ENCODE measurements around the gene DAB2IP.
"Not testable (repeated sequence)": the region's sequence is repeated elsewhere in the genome, so short reads cannot be mapped to it uniquely, and the experiment has no call there.

DAB2IP gene

DNA sequence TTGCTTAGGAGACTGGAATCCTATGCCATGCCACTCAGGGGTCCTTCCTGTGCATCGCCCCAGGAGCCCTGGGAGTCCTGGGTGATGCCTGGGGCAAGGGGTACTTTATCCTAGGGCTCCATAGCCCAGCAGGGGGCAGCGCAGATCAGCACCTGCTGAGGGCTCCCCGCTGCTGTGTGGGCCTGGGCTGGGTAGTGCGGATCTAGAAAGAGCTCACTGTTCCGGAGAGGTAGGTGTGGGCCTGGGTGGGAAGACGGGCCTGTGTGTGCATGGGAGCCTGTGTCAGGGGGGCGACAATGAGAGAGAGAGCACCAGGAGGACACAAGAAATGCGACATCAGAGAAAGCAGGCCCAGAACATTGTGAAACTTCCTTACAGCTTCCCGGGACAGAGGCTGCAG, 11.4 kb upstream of the DAB2IP start:
- Histone ChIP-seq H3K4me3 (ENCODE audit: low read length) (no peak overlapping the region), H3K36me3 (ENCODE audit: control insufficient read depth, insufficient read depth, low read length) (no peaks in the 10 kb centered on the region), H3K4me1 (ENCODE audit: control insufficient read depth, insufficient read depth, low read length) (peaks cover 26% of the 10 kb centered on the region), H3K27me3 (ENCODE audit: control insufficient read depth, insufficient read depth, low read length) (no peaks in the 10 kb centered on the region), H3K9ac (ENCODE audit: low read length) (no peak overlapping the region), H3K27ac (ENCODE audit: low read depth, low read length) (no peak overlapping the region)

GRCh38 chr9:121640491-121641223, 10.8 kb upstream of the DAB2IP start:
- H3K4me3 ChIP-seq (ENCODE audit: low read length) = no peak overlapping the region
- H3K4me1 ChIP-seq (ENCODE audit: control insufficient read depth, insufficient read depth, low read length) = peaks cover 20% of the 10 kb centered on the region
- no peak overlapping the region for H3K27ac ChIP-seq (ENCODE audit: low read depth, low read length)
- H3K36me3 ChIP-seq (ENCODE audit: control insufficient read depth, insufficient read depth, low read length) = no peaks in the 10 kb centered on the region
- no peak overlapping the region for H3K9ac ChIP-seq (ENCODE audit: low read length)
- no peaks in the 10 kb centered on the region for H3K27me3 ChIP-seq (ENCODE audit: control insufficient read depth, insufficient read depth, low read length)

DNA sequence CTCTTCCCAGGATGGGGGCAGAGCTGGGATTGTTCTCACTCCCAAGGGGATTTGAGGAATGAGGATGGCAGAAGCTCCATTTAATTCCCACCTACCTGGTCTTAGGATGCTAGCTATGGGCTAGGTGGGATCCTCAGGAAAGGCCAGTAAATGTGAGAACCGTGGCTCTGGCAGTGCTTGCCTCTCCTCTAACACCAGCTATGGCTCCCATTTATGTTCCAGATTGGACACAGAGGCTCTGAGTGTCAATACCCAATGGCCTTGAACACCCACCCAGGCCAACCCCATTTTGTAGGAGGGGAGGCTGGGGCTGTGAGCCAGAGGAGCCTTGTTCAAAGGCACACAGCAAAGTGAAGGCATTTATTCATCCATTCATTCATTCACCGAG, 10.2 kb upstream of the DAB2IP start:
- Histone ChIP-seq H3K36me3 (ENCODE audit: control insufficient read depth, insufficient read depth, low read length) (no peaks in the 10 kb centered on the region), H3K4me1 (ENCODE audit: control insufficient read depth, insufficient read depth, low read length) (peaks cover 15% of the 10 kb centered on the region), H3K9ac (ENCODE audit: low read length) (no peak overlapping the region), H3K4me3 (ENCODE audit: low read length) (no peak overlapping the region), H3K27ac (ENCODE audit: low read depth, low read length) (no peak overlapping the region), H3K27me3 (ENCODE audit: control insufficient read depth, insufficient read depth, low read length) (no peaks in the 10 kb centered on the region)

DNA sequence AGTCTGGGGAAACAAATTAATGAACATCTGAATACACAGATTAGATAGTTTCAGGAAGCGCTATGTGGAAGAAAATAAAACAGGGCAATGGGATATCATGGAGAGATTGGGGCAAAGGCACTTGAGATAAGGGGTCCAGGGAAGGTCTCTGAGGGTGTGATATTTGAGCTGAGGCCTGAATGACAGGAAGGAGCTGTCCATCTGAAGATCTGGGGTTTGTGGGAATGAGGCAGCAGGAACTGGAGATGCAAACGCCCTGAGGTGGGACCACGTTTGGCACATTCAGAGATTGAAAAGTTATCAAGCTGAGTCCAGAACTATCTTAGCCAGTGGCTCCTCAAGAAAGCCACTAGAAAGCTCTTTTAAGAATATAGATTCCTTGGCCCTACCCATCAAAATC, 8.7 kb upstream of the DAB2IP start:
- no peaks in the 10 kb centered on the region for H3K27me3 ChIP-seq (ENCODE audit: control insufficient read depth, insufficient read depth, low read length)
- no peaks in the 10 kb centered on the region for H3K36me3 ChIP-seq (ENCODE audit: control insufficient read depth, insufficient read depth, low read length)
- no peak overlapping the region for H3K27ac ChIP-seq (ENCODE audit: low read depth, low read length)
- H3K4me3 ChIP-seq (ENCODE audit: low read length) = no peak overlapping the region
- peaks cover 2% of the 10 kb centered on the region for H3K4me1 ChIP-seq (ENCODE audit: control insufficient read depth, insufficient read depth, low read length)
- H3K9ac ChIP-seq (ENCODE audit: low read length) = no peak overlapping the region

DNA sequence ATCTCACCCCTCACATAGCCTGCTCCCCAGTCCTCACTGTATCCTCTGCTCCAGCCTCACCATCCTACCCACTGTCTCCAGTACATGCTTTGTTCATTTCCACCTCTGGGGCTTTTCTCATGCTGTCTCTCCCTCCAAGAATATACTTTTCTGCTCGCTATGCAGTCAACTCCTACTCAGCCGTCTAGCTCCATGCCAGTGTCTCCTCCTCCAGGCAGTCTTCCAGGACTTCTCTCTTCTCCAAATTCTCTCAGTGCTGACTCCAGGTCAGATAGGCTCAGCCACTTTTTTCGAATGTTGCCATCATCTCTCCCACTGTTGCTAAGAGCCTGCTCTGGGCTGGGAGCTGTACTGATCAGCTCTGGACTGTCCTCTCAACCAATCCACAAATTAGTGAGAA, 8.0 kb upstream of the DAB2IP start:
- Histone ChIP-seq H3K36me3 (ENCODE audit: control insufficient read depth, insufficient read depth, low read length) (no peaks in the 10 kb centered on the region), H3K9ac (ENCODE audit: low read length) (no peak overlapping the region), H3K27me3 (ENCODE audit: control insufficient read depth, insufficient read depth, low read length) (no peaks in the 10 kb centered on the region), H3K27ac (ENCODE audit: low read depth, low read length) (no peak overlapping the region), H3K4me3 (ENCODE audit: low read length) (no peak overlapping the region), H3K4me1 (ENCODE audit: control insufficient read depth, insufficient read depth, low read length) (no peaks in the 10 kb centered on the region)

GRCh38 chr9:121644040-121644439, 7.4 kb upstream of the DAB2IP start:
- H3K27ac ChIP-seq (ENCODE audit: low read depth, low read length); H3K4me1 ChIP-seq (ENCODE audit: control insufficient read depth, insufficient read depth, low read length); H3K9ac ChIP-seq (ENCODE audit: low read length); H3K36me3 ChIP-seq (ENCODE audit: control insufficient read depth, insufficient read depth, low read length); H3K4me3 ChIP-seq (ENCODE audit: low read length); H3K27me3 ChIP-seq (ENCODE audit: control insufficient read depth, insufficient read depth, low read length): not testable (repeated sequence)

- Histone ChIP-seq H3K27ac (ENCODE audit: low read depth, low read length) (no peak overlapping the region), H3K36me3 (ENCODE audit: control insufficient read depth, insufficient read depth, low read length) (no peaks in the 10 kb centered on the region), H3K4me3 (ENCODE audit: low read length) (no peak overlapping the region), H3K27me3 (ENCODE audit: control insufficient read depth, insufficient read depth, low read length) (no peaks in the 10 kb centered on the region), H3K9ac (ENCODE audit: low read length) (no peak overlapping the region), H3K4me1 (ENCODE audit: control insufficient read depth, insufficient read depth, low read length) (no peaks in the 10 kb centered on the region)
Observed at GRCh38 chr9:121645003-121645402, 6.4 kb upstream of the DAB2IP start.

GRCh38 chr9:121645853-121646807, 5.3 kb upstream of the DAB2IP start:
- H3K27me3 ChIP-seq (ENCODE audit: control insufficient read depth, insufficient read depth, low read length) = no peaks in the 10 kb centered on the region
- no peak overlapping the region for H3K9ac ChIP-seq (ENCODE audit: low read length)
- peaks cover 6% of the 10 kb centered on the region for H3K4me1 ChIP-seq (ENCODE audit: control insufficient read depth, insufficient read depth, low read length)
- H3K4me3 ChIP-seq (ENCODE audit: low read length) = no peak overlapping the region
- no peaks in the 10 kb centered on the region for H3K36me3 ChIP-seq (ENCODE audit: control insufficient read depth, insufficient read depth, low read length)
- H3K27ac ChIP-seq (ENCODE audit: low read depth, low read length) = no peak overlapping the region

DNA sequence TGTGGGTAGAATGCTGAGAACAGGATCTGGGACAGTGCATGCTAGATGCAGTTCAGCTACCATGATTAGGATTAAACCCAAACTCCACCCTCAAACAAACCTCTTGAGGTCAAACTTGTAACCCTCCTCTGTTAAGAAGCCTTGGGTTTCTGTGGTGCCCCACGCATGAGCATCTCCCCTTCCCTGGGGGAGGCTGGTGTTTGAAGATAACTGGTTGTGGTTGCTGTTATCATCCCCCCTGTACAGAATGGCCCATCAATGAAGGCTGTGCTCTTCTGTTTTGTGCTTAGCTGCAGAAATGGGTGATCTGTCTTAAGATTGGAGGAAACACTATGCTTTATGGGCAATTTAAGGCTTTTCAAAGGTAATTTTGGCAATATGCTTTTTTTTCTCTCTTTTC, 4.4 kb upstream of the DAB2IP start:
- no peaks in the 10 kb centered on the region for H3K36me3 ChIP-seq (ENCODE audit: control insufficient read depth, insufficient read depth, low read length)
- H3K27me3 ChIP-seq (ENCODE audit: control insufficient read depth, insufficient read depth, low read length) = no peaks in the 10 kb centered on the region
- H3K4me3 ChIP-seq (ENCODE audit: low read length) = no peak overlapping the region
- H3K4me1 ChIP-seq (ENCODE audit: control insufficient read depth, insufficient read depth, low read length) = peaks cover 9% of the 10 kb centered on the region
- no peak overlapping the region for H3K27ac ChIP-seq (ENCODE audit: low read depth, low read length)
- no peak overlapping the region for H3K9ac ChIP-seq (ENCODE audit: low read length)

- peaks cover 18% of the 10 kb centered on the region for H3K4me1 ChIP-seq (ENCODE audit: control insufficient read depth, insufficient read depth, low read length)
- no peak overlapping the region for H3K27ac ChIP-seq (ENCODE audit: low read depth, low read length)
Observed at GRCh38 chr9:121648172-121648571, 3.3 kb upstream of the DAB2IP start.

DNA sequence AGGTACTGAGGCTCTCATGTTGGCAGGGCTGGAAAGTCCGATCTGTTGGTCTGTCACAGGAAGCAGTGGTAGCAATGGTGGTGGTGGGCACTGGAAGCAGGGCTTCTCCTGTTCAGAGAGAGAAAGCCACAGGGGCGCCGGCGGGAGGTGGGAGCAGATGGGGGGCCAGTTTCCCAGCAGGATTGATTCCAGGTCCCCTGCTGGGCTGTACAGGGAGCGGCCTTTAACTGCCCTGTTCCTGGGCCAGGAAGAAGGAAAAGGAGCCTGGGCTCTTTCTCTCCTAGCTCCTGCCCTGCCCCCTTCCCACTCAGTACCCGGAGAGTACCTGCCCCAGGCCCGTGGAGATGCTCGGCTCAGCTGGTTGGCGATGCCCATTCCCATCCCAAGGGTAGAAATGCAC, 2.6 kb upstream of the DAB2IP start:
- Histone ChIP-seq H3K9ac (ENCODE audit: low read length) (no peak overlapping the region), H3K27ac (ENCODE audit: low read depth, low read length) (no peak overlapping the region), H3K36me3 (ENCODE audit: control insufficient read depth, insufficient read depth, low read length) (no peaks in the 10 kb centered on the region), H3K27me3 (ENCODE audit: control insufficient read depth, insufficient read depth, low read length) (no peaks in the 10 kb centered on the region), H3K4me3 (ENCODE audit: low read length) (no peak overlapping the region), H3K4me1 (ENCODE audit: control insufficient read depth, insufficient read depth, low read length) (peaks cover 18% of the 10 kb centered on the region)

More at GRCh38 chr9:121648172-121648571, 3.3 kb upstream of the DAB2IP start:
- Histone ChIP-seq H3K4me3 (ENCODE audit: low read length) (no peak overlapping the region), H3K36me3 (ENCODE audit: control insufficient read depth, insufficient read depth, low read length) (no peaks in the 10 kb centered on the region), H3K9ac (ENCODE audit: low read length) (no peak overlapping the region), H3K27me3 (ENCODE audit: control insufficient read depth, insufficient read depth, low read length) (no peaks in the 10 kb centered on the region)

DNA sequence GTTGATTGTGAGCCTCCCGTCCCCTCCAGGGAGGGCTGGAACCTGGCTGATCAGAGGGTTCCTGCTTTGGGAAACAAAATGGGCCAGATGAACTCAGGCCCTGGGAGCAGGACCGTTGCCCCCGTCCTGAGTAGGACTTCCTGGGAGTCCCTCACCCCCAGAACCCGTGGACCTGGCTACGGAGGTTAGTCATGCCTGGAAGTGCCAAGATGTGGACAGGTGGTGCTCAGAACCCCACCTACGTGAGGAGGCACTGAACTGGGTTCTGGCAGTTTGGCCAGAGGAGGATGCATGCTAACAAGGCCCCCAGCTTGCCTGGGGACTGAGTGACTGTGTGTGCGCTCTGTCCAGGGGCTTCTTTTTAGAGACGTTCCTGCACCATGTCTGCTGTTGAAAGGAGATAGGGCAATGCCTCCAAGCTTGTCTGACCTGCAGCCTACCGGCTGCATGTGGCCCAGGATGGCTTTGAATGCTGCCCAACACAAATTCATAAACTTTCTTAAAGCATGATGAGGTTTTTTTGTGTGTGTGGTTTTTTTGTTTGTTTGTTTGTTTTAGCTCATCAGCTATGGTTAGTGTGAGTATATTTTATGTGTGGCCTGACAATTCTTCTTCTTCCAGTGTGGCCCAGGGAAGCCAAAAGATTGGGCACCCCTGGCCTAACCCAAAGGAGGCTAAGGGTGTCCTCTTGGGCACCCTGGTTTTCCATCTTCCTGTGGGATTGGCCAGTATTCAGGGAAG, 1.8 kb upstream of the DAB2IP start:
- H3K36me3 ChIP-seq (ENCODE audit: control insufficient read depth, insufficient read depth, low read length) = no peaks in the 10 kb centered on the region
- no peak overlapping the region for H3K4me3 ChIP-seq (ENCODE audit: low read length)
- H3K27me3 ChIP-seq (ENCODE audit: control insufficient read depth, insufficient read depth, low read length) = no peaks in the 10 kb centered on the region
- no peak overlapping the region for H3K9ac ChIP-seq (ENCODE audit: low read length)
- peak overlapping the region; percentile 4 for H3K27ac ChIP-seq (ENCODE audit: low read depth, low read length)
- H3K4me1 ChIP-seq (ENCODE audit: control insufficient read depth, insufficient read depth, low read length) = peaks cover 18% of the 10 kb centered on the region
